ENCODE measurements around the gene SERPINB4. TPM values are rescaled to one million over a fixed set of nuclear protein-coding genes. Genes with fewer than 3 reads are reported as not detected.
"Not testable (repeated sequence)": the region's sequence is repeated elsewhere in the genome, so short reads cannot be mapped to it uniquely, and the experiment has no call there.

The SERPINB4 gene
- not detected in 2 replicates for total RNA-seq

- intact Hi-C loops (cut with micrococcal nuclease) = not testable (repeated sequence)
These were observed at the start of gene SERPINB4 for GRCh38 chr18:63644142-63644541. Gene SERPINB4, minus strand, starts transcription at chr18:63644256. Its CDS starts 679 bp downstream, at chr18:63643577.

GRCh38 chr18:63689064-63689463, 45.0 kb upstream of the SERPINB4 start:
- intact Hi-C loops (cut with micrococcal nuclease) = no loop called here

- intact Hi-C loops (cut with micrococcal nuclease) = no loop called here
These were observed 42.8 kb upstream of the SERPINB4 start for GRCh38 chr18:63686871-63687270.

- intact Hi-C loops (cut with micrococcal nuclease) = no loop called here
These were observed 40.7 kb upstream of the SERPINB4 start for GRCh38 chr18:63684718-63685117.

- intact Hi-C loops (cut with micrococcal nuclease) = no loop called here
These were observed 39.8 kb upstream of the SERPINB4 start for GRCh38 chr18:63683890-63684289.

- intact Hi-C loops (cut with micrococcal nuclease) = no loop called here
These were observed 39.1 kb upstream of the SERPINB4 start for GRCh38 chr18:63683152-63683551.

- intact Hi-C loops (cut with micrococcal nuclease) = no loop called here
These were observed 37.6 kb upstream of the SERPINB4 start for GRCh38 chr18:63681449-63682340.

GRCh38 chr18:63679820-63680606, 36.0 kb upstream of the SERPINB4 start:
- intact Hi-C loops (cut with micrococcal nuclease) = no loop called here

- intact Hi-C loops (cut with micrococcal nuclease) = no loop called here
These were observed 33.6 kb upstream of the SERPINB4 start for GRCh38 chr18:63677500-63678225.

GRCh38 chr18:63676526-63677323, 32.7 kb upstream of the SERPINB4 start:
- intact Hi-C loops (cut with micrococcal nuclease) = no loop called here

GRCh38 chr18:63664571-63664970, 20.5 kb upstream of the SERPINB4 start:
- intact Hi-C loops (cut with micrococcal nuclease) = no loop called here

GRCh38 chr18:63661750-63662149, 17.7 kb upstream of the SERPINB4 start, which contains the start of gene SERPINB3:
Gene SERPINB3, minus strand, starts transcription at chr18:63661893. Its CDS starts 677 bp downstream, at chr18:63661216.
- intact Hi-C loops (cut with micrococcal nuclease) = not testable (repeated sequence)

GRCh38 chr18:63658920-63659319, 14.9 kb upstream of the SERPINB4 start:
- intact Hi-C loops (cut with micrococcal nuclease) = not testable (repeated sequence)

GRCh38 chr18:63650271-63650670, 6.2 kb upstream of the SERPINB4 start:
- intact Hi-C loops (cut with micrococcal nuclease) = not testable (repeated sequence)

GRCh38 chr18:63648241-63648640, 4.2 kb upstream of the SERPINB4 start:
- intact Hi-C loops (cut with micrococcal nuclease) = no loop called here

GRCh38 chr18:63646936-63647335, 2.9 kb upstream of the SERPINB4 start:
- intact Hi-C loops (cut with micrococcal nuclease) = no loop called here

GRCh38 chr18:63644694-63645093, 638 bp upstream of the SERPINB4 start:
- intact Hi-C loops (cut with micrococcal nuclease) = not testable (repeated sequence)

- intact Hi-C loops (cut with micrococcal nuclease) = not testable (repeated sequence)
These were observed 1.2 kb downstream of the SERPINB4 start for GRCh38 chr18:63642668-63643356.

GRCh38 chr18:63641157-63641680, 2.8 kb downstream of the SERPINB4 start:
- intact Hi-C loops (cut with micrococcal nuclease) = not testable (repeated sequence)

- intact Hi-C loops (cut with micrococcal nuclease) = no loop called here
These were observed 6.4 kb downstream of the SERPINB4 start for GRCh38 chr18:63637703-63638102.
